HG03432 (cell line): Measurements from ENCODE around the gene SHFL.

Source experiments
- ATAC-seq: cut with Tn5 transposase; IDR thresholded peaks from one replicate; pipeline ENCODE4 v1.9.1; 2021; ENCODE audit warnings: mild to moderate bottlenecking, moderate library complexity; ENCODE audit not compliant: unreplicated experiment

Gene SHFL

GRCh38 chr19:10126213-10126639, 40.1 kb downstream of the SHFL start:
- ATAC-seq, result no peak

- no peak for ATAC-seq
Measured at GRCh38 chr19:10132905-10133304, 46.8 kb downstream of the SHFL start.

- ATAC-seq, result no peak
Measured at GRCh38 chr19:10133596-10133995, 47.5 kb downstream of the SHFL start.

DNA sequence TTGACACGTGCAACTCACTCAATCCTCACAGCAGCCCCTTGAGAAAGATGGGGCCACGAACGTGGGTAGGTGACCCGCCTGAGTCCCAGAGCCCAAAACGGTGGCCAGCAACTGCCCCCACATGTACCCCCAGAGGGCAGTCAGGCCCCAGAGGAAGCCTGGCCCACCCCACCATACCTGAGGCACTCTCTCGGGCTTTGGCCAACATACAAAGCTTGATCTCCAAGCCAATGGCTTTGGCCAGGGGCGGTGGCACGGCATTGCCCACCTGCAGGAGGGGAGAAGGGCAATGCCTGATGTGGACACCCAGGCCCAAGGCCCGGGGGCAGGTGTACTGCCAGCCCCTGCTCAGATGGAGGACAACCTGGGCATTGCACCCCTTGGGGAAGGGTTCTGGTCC, 47.9 kb downstream of the SHFL start:
- no peak for ATAC-seq

- no peak for ATAC-seq
Measured at GRCh38 chr19:10135551-10136334, 49.6 kb downstream of the SHFL start.

- no peak for ATAC-seq
Measured at GRCh38 chr19:10136936-10137335, 50.8 kb downstream of the SHFL start.

- no peak for ATAC-seq
Measured at GRCh38 chr19:10137751-10138682, 51.9 kb downstream of the SHFL start.

DNA sequence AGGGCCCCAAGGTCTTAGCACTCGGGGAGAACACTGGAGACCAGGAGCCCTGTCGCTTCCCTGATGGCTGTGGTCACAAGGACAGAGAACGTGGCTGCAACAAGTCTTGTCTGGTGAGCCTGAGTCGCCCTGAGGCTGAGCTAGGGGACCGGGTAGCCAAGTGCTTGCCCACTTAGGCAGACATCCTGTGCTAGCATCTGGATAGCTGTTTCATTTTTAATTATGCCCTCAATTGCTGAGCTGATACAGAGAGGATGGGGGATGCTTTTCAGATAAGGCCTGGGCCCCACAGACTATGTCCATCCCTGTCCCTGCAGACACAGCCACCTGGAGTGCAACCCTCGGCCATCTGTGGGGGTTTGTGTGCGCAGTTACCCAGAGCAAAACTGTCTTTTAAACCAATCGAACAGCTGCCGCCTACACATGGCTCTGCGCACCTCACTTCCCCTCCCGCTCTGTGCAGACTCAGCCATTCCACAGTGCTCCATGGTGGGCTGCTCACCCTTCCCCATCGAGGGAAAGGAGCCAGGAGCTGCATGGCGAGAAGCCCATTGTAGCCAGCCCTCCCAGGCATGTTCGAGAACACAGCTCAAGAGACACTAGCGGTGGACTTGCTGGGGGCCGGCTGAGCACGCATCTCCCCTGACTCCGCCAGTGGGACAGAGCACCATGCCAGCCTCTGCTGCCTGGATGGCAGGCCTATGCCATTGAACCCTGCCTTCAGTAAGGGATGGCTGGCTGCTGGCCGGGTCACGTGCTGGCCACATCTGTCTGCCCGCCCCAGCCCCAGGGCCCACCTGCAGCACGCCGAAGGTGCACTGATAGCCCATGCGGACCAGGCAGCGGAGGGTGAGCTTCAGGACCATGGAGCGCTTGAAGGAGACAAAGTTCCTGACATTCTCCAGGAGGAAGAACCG, 53.0 kb downstream of the SHFL start:
- no peak for ATAC-seq

DNA sequence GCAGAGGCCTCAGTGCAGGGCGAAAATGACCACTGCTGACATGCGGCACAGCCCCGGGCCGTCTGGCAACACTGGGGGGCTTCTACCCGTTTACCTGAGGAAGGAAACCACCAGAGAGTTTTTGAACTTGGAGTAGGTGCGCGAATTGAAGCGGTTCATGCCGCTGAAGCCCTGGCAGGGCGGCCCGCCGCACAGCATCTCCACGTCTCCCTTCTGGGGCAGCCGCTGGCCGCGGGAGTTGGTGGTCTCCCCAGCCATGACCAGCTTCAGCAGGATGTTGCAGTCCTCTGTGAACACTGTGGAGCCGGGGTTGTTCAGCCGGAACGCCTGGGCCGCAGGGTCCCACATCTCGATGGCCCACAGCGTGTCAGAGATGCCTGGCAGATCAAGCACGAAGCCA, 53.8 kb downstream of the SHFL start:
- no peak for ATAC-seq

- ATAC-seq, result no peak
Measured at GRCh38 chr19:10141479-10141878, 55.4 kb downstream of the SHFL start.

DNA sequence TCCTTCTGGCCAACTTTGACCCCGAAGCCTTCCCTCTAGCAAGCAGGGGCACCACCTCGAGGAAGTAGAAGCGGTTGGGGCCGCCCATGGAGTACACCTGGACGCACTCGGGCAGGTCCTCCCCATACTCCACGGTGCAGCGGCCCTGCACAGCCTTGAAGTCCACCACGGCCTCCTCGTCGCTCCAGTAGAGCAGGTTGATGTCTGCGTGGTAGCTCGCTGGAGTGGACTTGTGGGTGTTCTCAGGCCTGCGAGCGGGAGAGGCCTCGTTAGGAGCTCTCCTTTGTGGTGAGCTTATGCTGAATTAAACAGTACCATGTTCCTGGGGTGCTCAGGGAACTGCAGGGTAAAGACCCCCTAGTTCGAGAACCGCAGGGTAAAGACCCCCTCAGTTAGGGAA, 55.9 kb downstream of the SHFL start:
- no peak for ATAC-seq
